NB4 (cell line): Measurements from ENCODE around the gene HBB.

ENCODE experiments used
- CTCF ChIP-seq: IDR thresholded peaks from one replicate; pipeline ENCODE4 v1.5.1; 2012; ENCODE audit warnings: low read depth, low read length
- MAX ChIP-seq: IDR thresholded peaks from 2 replicates; pipeline ENCODE4 v1.6.1; 2011; ENCODE audit warnings: low read depth, low read length
- MYC ChIP-seq: IDR thresholded peaks from 2 replicates; pipeline ENCODE4 v1.6.1; 2011; ENCODE audit warnings: low read depth, low read length
- POLR2A ChIP-seq: IDR thresholded peaks from 2 replicates; pipeline ENCODE4 v1.6.1; 2011; ENCODE audit warnings: mild to moderate bottlenecking; ENCODE audit not compliant: insufficient read length; ENCODE audit errors: extremely low read depth

- TF ChIP-seq CTCF (no peak), POLR2A (no peak), MAX (no peak), MYC (no peak)
Observed at GRCh38 chr11:5233307-5233706, 6.4 kb upstream of the HBB start.
